Brain microvascular endothelial cell (primary cell): ENCODE data around the gene TRIM7.

Experiments
- DNase-seq: peaks from one replicate; pipeline ENCODE4 v3.0.0-alpha.2; 2020
- H3K27ac ChIP-seq: fragments of 250-450 bp; sonication (Bioruptor Pico); 2 replicates; pipeline ENCODE4 v1.5.1; 2020; ENCODE audit warnings: mild to moderate bottlenecking, moderate library complexity
- H3K27me3 ChIP-seq: fragments of 250-450 bp; sonication (Bioruptor Pico); replicated peaks from 2 replicates; pipeline ENCODE4 v1.5.1; 2020; ENCODE audit warnings: mild to moderate bottlenecking
- H3K36me3 ChIP-seq: fragments of 250-450 bp; sonication (Bioruptor Pico); replicated peaks from 2 replicates; pipeline ENCODE4 v1.5.1; 2020; ENCODE audit warnings: mild to moderate bottlenecking
- H3K4me3 ChIP-seq: 2 replicates; pipeline ENCODE4 v1.5.1; 2011; ENCODE audit warnings: low read depth, mild to moderate bottlenecking, control low read depth, low read length, moderate library complexity
- in situ Hi-C: cut with HindIII; loops from 2 replicates; pipeline ENCODE4 v1.10.0; 2017; ENCODE audit warnings: low sequenced_read_pairs, low pct_ligation_motif_present
- TF ChIP-seq, protein P1 (sequence below): IDR thresholded peaks from 2 replicates; pipeline ENCODE4 v1.5.1; 2011; ENCODE audit warnings: low read depth, mild to moderate bottlenecking, moderate library complexity, low read length, control low read depth, inconsistent platforms; ENCODE audit errors: missing control alignments

Gene TRIM7

DNA sequence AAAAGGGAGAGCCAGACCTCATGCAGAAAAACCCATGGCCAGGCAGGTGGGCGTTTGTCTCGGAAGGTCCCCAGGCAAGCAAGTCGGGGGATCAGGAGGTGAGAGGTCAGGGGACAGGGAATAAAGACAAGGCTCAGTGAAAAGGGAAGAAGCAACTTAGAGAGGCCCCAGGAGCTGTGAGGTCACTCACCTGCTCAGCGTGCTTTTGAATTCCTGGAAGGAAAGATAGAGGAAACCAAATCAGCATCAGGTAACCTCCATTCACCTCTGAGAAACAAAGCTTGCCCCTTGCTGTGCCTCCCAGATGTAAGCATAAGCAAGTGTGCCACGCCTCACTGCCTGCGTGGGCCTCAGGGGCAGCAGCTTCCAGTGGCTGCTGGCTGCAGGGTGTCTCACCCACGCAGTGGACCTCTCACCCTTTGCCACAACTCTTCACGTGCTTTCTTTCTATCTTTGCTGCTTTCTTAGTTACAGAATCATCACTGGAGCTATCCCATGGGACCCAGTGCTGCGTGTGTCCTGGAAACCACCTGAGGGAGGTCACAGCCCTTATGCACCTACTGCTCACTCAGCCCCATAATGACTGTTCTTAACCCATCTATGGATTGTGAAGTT, 6.0 kb downstream of the TRIM7 start:
- in situ Hi-C loops: no loop called here
- TF ChIP-seq, protein P1, sequence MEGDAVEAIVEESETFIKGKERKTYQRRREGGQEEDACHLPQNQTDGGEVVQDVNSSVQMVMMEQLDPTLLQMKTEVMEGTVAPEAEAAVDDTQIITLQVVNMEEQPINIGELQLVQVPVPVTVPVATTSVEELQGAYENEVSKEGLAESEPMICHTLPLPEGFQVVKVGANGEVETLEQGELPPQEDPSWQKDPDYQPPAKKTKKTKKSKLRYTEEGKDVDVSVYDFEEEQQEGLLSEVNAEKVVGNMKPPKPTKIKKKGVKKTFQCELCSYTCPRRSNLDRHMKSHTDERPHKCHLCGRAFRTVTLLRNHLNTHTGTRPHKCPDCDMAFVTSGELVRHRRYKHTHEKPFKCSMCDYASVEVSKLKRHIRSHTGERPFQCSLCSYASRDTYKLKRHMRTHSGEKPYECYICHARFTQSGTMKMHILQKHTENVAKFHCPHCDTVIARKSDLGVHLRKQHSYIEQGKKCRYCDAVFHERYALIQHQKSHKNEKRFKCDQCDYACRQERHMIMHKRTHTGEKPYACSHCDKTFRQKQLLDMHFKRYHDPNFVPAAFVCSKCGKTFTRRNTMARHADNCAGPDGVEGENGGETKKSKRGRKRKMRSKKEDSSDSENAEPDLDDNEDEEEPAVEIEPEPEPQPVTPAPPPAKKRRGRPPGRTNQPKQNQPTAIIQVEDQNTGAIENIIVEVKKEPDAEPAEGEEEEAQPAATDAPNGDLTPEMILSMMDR: no peak
- no peak overlapping the region for H3K27ac ChIP-seq
- H3K27me3 ChIP-seq: no peaks in the 10 kb centered on the region
- H3K36me3 ChIP-seq: no peaks in the 10 kb centered on the region
- DNase-seq: no peak
- H3K4me3 ChIP-seq: no peak overlapping the region

DNA sequence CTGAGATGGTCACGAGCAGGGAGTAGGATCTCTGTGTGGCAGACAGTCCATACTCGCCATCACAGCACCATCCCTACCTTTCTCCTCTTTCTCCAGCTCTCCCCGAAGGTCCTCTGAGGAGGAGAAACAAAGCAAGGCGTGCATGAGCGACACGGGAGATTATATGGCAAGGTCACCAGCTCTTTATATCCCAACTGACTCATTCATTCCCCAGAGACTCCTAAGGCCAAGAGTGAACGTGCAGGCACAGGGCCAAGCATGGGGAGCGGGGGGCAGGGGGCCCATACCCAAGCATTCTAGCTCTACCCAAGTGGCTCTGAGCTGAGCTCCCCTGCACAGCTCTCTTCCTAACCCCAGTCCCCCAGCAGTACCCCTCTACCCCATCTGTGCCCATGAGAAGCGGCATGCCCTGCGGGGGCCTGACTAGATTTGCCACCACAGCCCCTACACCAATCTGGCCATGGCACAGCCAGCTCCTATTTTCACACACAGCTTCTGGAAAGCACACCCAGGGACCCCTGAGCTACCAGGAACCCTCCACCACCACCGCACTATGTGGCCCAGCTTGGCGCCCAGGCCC, 6.8 kb downstream of the TRIM7 start:
- no peaks in the 10 kb centered on the region for H3K27me3 ChIP-seq
- TF ChIP-seq, protein P1: no peak
- in situ Hi-C loops: no loop called here

DNA sequence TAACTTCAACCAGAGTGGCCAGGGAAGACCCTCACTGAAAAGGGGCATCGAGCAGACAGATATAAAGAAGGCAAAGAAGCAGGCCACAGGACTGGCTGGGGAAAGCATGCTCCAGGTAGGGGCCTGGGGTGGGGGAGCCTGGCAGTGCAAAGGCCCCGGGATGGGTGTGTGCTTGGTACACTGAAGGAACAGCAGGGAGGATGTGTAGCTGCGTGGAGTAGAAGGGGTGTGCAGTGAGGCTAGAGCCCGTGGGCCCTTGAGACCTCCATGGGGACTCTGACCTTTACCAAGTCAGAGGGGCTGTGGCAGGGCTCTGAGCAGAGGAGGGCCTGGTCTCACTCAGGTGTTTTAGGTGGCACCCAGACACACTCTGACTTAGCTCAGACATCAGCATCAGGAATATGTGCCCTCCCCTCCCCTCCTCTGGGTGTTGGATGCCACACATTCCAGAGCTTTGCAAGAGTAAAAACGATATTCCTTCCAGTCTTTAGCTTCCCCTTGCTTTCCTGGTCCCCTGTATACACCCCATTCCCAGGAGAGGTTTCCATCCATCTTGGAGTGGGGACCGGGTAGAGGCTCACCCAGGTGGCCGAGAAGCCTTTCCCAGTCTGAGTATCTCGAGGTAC, 7.6 kb downstream of the TRIM7 start:
- H3K27ac ChIP-seq: no peak overlapping the region
- TF ChIP-seq, protein P1: no peak
- in situ Hi-C loops: no loop called here
- H3K36me3 ChIP-seq: no peaks in the 10 kb centered on the region
- no peaks in the 10 kb centered on the region for H3K27me3 ChIP-seq
- DNase-seq: no peak
- H3K4me3 ChIP-seq: no peak overlapping the region

More for the DNA sequence above, 6.8 kb downstream of the TRIM7 start:
- no peak overlapping the region for H3K4me3 ChIP-seq
- no peak overlapping the region for H3K27ac ChIP-seq
- no peaks in the 10 kb centered on the region for H3K36me3 ChIP-seq
- no peak for DNase-seq

DNA sequence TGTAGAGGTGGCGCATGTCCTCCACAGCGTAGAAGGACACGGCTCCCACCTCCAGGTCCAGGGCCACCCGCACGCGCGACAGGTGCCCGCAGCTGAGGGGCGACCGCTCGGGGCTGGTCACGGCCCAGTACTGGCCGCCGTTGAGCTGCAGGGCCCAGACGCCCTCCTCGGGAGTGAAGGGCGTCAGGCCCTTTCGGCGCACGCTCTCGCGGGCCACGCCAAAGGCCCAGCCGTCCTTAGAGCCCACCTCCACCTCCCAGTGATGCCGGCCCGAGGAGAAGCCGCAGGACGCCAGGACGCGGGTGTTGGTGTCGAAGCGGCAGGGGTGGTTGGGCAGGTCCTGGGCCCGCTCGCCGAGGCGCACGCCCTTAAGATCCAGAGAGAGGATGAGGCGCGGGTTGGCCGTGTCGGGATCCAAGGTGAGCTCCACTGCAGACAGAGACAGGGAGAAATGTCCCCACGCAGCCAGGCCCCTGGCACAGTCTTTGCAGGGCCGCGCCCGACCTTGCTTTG, 9.7 kb downstream of the TRIM7 start:
- no peak overlapping the region for H3K4me3 ChIP-seq
- DNase-seq: no peak
- H3K27me3 ChIP-seq: no peaks in the 10 kb centered on the region
- no peaks in the 10 kb centered on the region for H3K36me3 ChIP-seq
- H3K27ac ChIP-seq: no peak overlapping the region
- in situ Hi-C loops: no loop called here
- TF ChIP-seq, protein P1: no peak

DNA sequence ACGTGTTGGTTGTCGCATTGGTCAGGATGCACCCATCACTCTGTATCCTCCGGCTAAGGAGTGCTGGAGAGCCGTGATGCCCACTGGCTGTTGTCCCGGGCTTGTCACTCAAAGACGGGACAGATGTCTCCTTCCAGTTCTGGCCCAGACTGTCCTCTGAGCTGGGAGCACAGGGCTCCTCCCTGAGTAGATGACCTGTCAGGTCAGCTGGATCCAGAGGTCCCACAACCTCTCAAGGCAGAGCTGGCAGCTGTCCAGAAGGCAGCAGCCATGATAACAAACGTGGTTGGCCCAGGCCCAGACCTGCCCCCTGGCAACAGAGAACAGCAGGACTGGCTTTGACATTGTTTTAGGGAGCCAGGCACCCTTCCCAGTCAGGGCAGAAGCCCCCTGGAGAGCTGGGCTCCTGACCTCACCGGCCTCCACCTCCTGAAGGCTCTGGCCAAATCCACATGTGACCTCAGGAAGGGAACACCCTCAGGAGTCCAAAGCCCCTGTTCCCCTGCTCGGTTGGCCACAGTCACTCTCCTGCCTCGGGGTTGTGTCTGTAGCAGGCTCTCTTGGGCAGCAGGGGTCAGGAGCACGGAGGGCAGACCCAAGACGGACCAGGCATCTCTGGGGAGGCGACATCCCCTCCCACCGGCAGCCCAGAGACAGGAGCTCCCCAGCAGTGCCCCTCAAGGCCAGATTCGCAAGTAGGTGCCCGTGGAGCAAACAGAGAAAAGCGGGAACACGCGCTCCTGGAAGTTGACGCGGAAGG, 10.3 kb downstream of the TRIM7 start:
- no peak for DNase-seq
- Histone ChIP-seq H3K27me3 (no peaks in the 10 kb centered on the region), H3K27ac (no peak overlapping the region), H3K36me3 (no peaks in the 10 kb centered on the region), H3K4me3 (no peak overlapping the region)
- TF ChIP-seq, protein P1: no peak
- in situ Hi-C loops: no loop called here
